ENCODE results near the gene DUSP28. TPM values are rescaled to one million over a fixed set of nuclear protein-coding genes. Genes with fewer than 3 reads are reported as not detected.

DUSP28 gene
- polyA plus RNA-seq, 5 donors: 5.2 to 6.1 (median 5.8) TPM

GRCh38 chr2:240585101-240585500 is 24.9 kb downstream of the DUSP28 start:
- no peak for DNase-seq

GRCh38 chr2:240585681-240586197 is 25.6 kb downstream of the DUSP28 start:
- DNase-seq: no peak

GRCh38 chr2:240586198-240586918 is 26.2 kb downstream of the DUSP28 start, which contains the start of gene CAPN10:
CAPN10 (plus strand) TSS chr2:240586734; CDS start chr2:240586912, 178 bp downstream.
- peak; percentile 94 to 95 for DNase-seq

GRCh38 chr2:240586919-240587800 is 27.0 kb downstream of the DUSP28 start:
- DNase-seq: no peak

GRCh38 chr2:240588006-240588655 is 28.0 kb downstream of the DUSP28 start:
- no peak for DNase-seq

GRCh38 chr2:240588669-240589068 is 28.5 kb downstream of the DUSP28 start:
- DNase-seq: no peak

- no peak for DNase-seq
Measured at GRCh38 chr2:240589375-240589774, 29.2 kb downstream of the DUSP28 start.

GRCh38 chr2:240589850-240590525 is 29.8 kb downstream of the DUSP28 start:
- DNase-seq: no peak

- no peak for DNase-seq
Measured at GRCh38 chr2:240590681-240591111, 30.5 kb downstream of the DUSP28 start.

- DNase-seq: no peak
Measured at GRCh38 chr2:240591226-240591625, 31.1 kb downstream of the DUSP28 start.

- DNase-seq: no peak
Measured at GRCh38 chr2:240591784-240592183, 31.6 kb downstream of the DUSP28 start.

GRCh38 chr2:240593026-240593702 is 33.0 kb downstream of the DUSP28 start:
- no peak for DNase-seq

GRCh38 chr2:240593703-240594451 is 33.7 kb downstream of the DUSP28 start:
- DNase-seq: no peak

GRCh38 chr2:240594511-240595380 is 34.6 kb downstream of the DUSP28 start:
- DNase-seq: no peak

GRCh38 chr2:240595381-240596079 is 35.4 kb downstream of the DUSP28 start:
- no peak for DNase-seq

- DNase-seq: no peak
Measured at GRCh38 chr2:240596080-240596460, 35.9 kb downstream of the DUSP28 start.

GRCh38 chr2:240596491-240596931 is 36.4 kb downstream of the DUSP28 start:
- DNase-seq: no peak

GRCh38 chr2:240597054-240597418 is 36.9 kb downstream of the DUSP28 start:
- DNase-seq: no peak
